ENCODE measurements around the gene NFIB. TPM values are rescaled to one million over a fixed set of nuclear protein-coding genes. Genes with fewer than 3 reads are reported as not detected.

NFIB gene
- total RNA-seq, 1 experiment from 2014 or later: 35.1 TPM

GRCh38 chr9:14180093-14180959 is 133.6 kb downstream of the NFIB start:
- Histone ChIP-seq H3K4me3 (no peak overlapping the region), H3K4me1 (replicated peaks; ENCODE audit: insufficient read depth) (peaks cover 19% of the 10 kb centered on the region), H4K20me1 (ENCODE audit: insufficient read depth) (no peaks in the 10 kb centered on the region), H3K36me3 (ENCODE audit: low read depth) (no peaks in the 10 kb centered on the region), H3K4me2 (no peak overlapping the region), H3K79me2 (ENCODE audit: low read depth) (no peaks in the 10 kb centered on the region), H3K9me3 (ENCODE audit: insufficient read depth, low read depth) (no peaks in the 10 kb centered on the region), H3F3A (ENCODE audit: insufficient read depth, low read depth) (peaks cover 8% of the 10 kb centered on the region), H3K27me3 (ENCODE audit: insufficient read depth, low read depth) (no peaks in the 10 kb centered on the region), H2AFZ (no peak overlapping the region), H3K9me2 (ENCODE audit: insufficient read depth) (no peaks in the 10 kb centered on the region), H3K27ac (peak overlapping the region; percentile 39)
- TF ChIP-seq CTCF (conservative IDR thresholded peaks at IDR 0.05) (no peak), EZH2 (IDR thresholded peaks at IDR 0.05; ENCODE audit: low read depth) (no peak)
- POLR2A ChIA-PET (ENCODE audit: unreplicated experiment): no interaction called here
- BruUV-seq (replicated peaks): no TSS peak
- CTCF ChIA-PET: no interaction called here
- no peak for DNase-seq
- intact Hi-C loops (cut with micrococcal nuclease; ENCODE audit: unreplicated experiment): no loop called here

- Histone ChIP-seq H2AFZ (no peak overlapping the region), H3K36me3 (ENCODE audit: low read depth) (no peaks in the 10 kb centered on the region), H3K4me1 (replicated peaks; ENCODE audit: insufficient read depth) (peaks cover 19% of the 10 kb centered on the region), H4K20me1 (ENCODE audit: insufficient read depth) (no peaks in the 10 kb centered on the region), H3K9me3 (ENCODE audit: insufficient read depth, low read depth) (no peaks in the 10 kb centered on the region), H3K4me3 (no peak overlapping the region), H3K79me2 (ENCODE audit: low read depth) (no peaks in the 10 kb centered on the region), H3F3A (ENCODE audit: insufficient read depth, low read depth) (peaks cover 8% of the 10 kb centered on the region), H3K27ac (peak overlapping the region; percentile 39), H3K27me3 (ENCODE audit: insufficient read depth, low read depth) (no peaks in the 10 kb centered on the region), H3K9me2 (ENCODE audit: insufficient read depth) (no peaks in the 10 kb centered on the region), H3K4me2 (no peak overlapping the region)
- POLR2A ChIA-PET (ENCODE audit: unreplicated experiment): no interaction called here
- BruUV-seq (replicated peaks): no TSS peak
- intact Hi-C loops (cut with micrococcal nuclease; ENCODE audit: unreplicated experiment): loop anchor here (5.0 kb wide), 1 partner anchor 73 kb away; no protein-coding TSS in a partner anchor
- CTCF ChIA-PET: no interaction called here
- peak; percentile 24 to 85 for DNase-seq
- TF ChIP-seq CTCF (conservative IDR thresholded peaks at IDR 0.05): no peak
- TF ChIP-seq EZH2 (IDR thresholded peaks at IDR 0.05; ENCODE audit: low read depth): no peak
These were observed 134.5 kb downstream of the NFIB start for GRCh38 chr9:14179449-14179848.

- peaks cover 30% of the 10 kb centered on the region for H3K4me1 ChIP-seq (replicated peaks; ENCODE audit: insufficient read depth)
- H3K9me3 ChIP-seq (ENCODE audit: insufficient read depth, low read depth): no peaks in the 10 kb centered on the region
- BruUV-seq (replicated peaks): no TSS peak
- no peak overlapping the region for H3K27ac ChIP-seq
- no peaks in the 10 kb centered on the region for H3K27me3 ChIP-seq (ENCODE audit: insufficient read depth, low read depth)
- H2AFZ ChIP-seq: no peak overlapping the region
- no peaks in the 10 kb centered on the region for H3K9me2 ChIP-seq (ENCODE audit: insufficient read depth)
- no peaks in the 10 kb centered on the region for H3K79me2 ChIP-seq (ENCODE audit: low read depth)
- intact Hi-C loops (cut with micrococcal nuclease; ENCODE audit: unreplicated experiment): loop anchor here (5.0 kb wide), 1 partner anchor 77 kb away; no protein-coding TSS in a partner anchor
- no peaks in the 10 kb centered on the region for H4K20me1 ChIP-seq (ENCODE audit: insufficient read depth)
- peaks cover 8% of the 10 kb centered on the region for H3F3A ChIP-seq (ENCODE audit: insufficient read depth, low read depth)
- POLR2A ChIA-PET (ENCODE audit: unreplicated experiment): interaction anchor here (0.6 kb wide), 1 partner anchor 145 kb away, joined by 13 read pairs; no protein-coding TSS in a partner anchor
- CTCF ChIA-PET: no interaction called here
- H3K4me2 ChIP-seq: no peak overlapping the region
- H3K4me3 ChIP-seq: no peak overlapping the region
- H3K36me3 ChIP-seq (ENCODE audit: low read depth): no peaks in the 10 kb centered on the region
- no peak for TF ChIP-seq CTCF (conservative IDR thresholded peaks at IDR 0.05)
- no peak for TF ChIP-seq EZH2 (IDR thresholded peaks at IDR 0.05; ENCODE audit: low read depth)
- DNase-seq: no peak
These were observed 138.2 kb downstream of the NFIB start for GRCh38 chr9:14175778-14176177.

Data from PC-9 (cell line).